T-helper 1 cell treated with Interleukin-12 subunit alpha and Interleukin-12 subunit beta and Interleukin-4 antibody, amounts not matched to agents 30 ng/mL and 1 ng/mL, for 36 hours (primary cell): ENCODE data around the gene GLI3. TPM values are rescaled to one million over a fixed set of nuclear protein-coding genes. Genes with fewer than 3 reads are reported as not detected.

ENCODE experiments used
- intact Hi-C: fragments of 100-400 bp; cut with micrococcal nuclease; formaldehyde crosslinking; loops from one replicate; pipeline ENCODE4 v1.15.1; 2024
- total RNA-seq: library from RNA; stranded (reverse); gene quantifications from 2 replicates; pipeline ENCODE4 v1.2.3, GENCODE V29; 2022

GLI3 gene
- total RNA-seq, 1 donor from 2014 or later: 0.02 TPM

- intact Hi-C loops: loop anchor here (5.0 to 10.0 kb wide), 4 partner anchors 59 to 1709 kb away; partner anchors contain the start of gene GLI3
Measured at GRCh38 chr7:41940760-41941343, 296.2 kb downstream of the GLI3 start.

- intact Hi-C loops: no loop called here
Measured at GRCh38 chr7:41938371-41938770, 298.6 kb downstream of the GLI3 start.

GRCh38 chr7:41933427-41933826, 303.6 kb downstream of the GLI3 start:
- intact Hi-C loops: no loop called here

DNA sequence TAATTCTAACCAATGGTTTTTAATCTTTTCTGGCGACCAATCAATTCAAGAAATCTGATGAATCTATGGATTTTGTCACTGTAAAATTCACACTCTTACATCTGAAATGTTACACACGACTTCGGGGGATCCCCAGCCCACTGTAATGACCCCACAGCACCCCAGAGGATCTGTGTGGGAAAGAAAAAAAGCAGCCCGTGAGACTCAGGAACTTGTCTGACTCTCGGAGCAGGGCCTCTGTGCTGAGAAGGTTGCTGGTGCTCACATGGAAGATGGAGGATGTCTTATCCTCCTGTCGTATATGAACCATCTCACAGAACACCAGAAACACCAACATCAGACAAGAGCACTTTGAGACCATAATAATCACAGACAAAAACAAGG, 305.8 kb downstream of the GLI3 start:
- intact Hi-C loops: no loop called here

DNA sequence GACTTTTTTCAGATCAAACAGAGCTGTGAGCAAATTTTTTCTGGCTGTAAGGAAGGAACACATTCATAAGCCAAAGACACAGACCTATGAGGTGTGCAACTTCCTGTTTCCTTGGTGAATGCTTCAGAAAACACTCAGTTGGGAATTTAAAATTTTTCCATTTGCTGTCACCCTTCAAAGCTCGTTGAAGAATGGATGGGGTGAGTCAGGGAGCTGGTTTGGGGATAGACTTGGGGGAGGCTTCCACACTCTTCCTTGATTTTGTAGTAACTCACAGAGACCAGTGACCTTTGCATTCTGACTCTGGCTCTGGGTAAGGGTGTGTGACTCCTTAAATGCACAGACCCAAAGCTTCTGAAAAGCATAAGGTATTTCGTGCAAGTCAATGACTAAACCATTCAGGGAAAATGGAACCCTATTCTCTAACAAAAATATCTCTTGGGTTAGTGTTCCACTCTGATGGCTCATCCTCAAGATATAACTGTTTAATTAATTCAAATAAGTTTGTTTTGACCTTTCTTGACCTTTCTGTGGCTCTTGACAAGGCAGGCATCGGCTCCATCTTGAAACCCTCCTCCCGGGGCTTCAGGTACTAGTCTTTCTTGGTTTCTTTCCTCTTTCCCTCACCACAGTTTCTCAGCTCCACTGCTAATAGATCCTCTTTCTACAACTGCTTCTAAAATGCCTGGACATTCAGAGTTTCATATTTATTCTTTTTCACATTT, 306.3 kb downstream of the GLI3 start:
- intact Hi-C loops: no loop called here

- intact Hi-C loops: no loop called here
Measured at GRCh38 chr7:41928781-41929180, 308.2 kb downstream of the GLI3 start.

GRCh38 chr7:41928166-41928565, 308.8 kb downstream of the GLI3 start:
- intact Hi-C loops: no loop called here

DNA sequence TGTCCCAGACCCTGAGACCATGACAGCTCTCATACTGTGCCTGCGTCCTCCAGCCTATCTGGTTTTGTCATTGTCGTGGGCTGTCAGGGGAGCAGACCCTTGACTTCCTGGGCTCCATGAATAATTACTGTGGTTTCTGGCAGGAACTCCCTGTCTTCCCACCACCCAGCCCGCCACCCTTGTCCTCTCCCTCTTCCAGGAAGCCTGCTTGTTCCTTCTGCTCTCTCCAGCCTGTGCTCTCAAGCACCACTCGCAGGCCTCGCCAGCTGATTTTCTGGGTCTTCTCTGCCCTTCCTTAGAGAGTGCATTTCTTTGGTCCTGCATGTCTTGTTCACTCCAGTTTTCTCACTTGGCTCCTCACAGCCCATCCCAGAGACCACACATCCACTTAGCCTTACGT, 309.6 kb downstream of the GLI3 start:
- intact Hi-C loops: no loop called here

GRCh38 chr7:41925946-41926345, 311.1 kb downstream of the GLI3 start:
- intact Hi-C loops: no loop called here

DNA sequence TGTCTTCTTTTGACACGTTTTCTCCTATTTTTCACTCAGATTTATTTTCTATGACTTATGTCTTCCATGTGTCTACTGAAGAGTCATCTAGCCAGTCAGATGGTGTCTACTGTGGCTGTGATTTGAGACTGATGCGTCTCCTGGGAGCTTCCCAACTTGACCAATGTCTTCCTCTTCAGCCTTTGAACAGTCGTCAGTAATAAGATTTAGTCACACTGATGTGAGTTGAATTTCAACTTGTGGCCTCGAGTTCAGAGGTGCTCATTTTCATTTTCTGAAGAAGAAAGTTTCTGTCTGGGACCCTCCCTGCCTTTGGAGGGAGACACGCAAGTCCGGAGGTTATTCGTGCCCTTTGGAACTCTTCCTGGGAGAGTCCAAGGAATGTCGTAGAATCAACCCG, 312.2 kb downstream of the GLI3 start:
- intact Hi-C loops: no loop called here

GRCh38 chr7:41922373-41922772, 314.6 kb downstream of the GLI3 start:
- intact Hi-C loops: no loop called here

DNA sequence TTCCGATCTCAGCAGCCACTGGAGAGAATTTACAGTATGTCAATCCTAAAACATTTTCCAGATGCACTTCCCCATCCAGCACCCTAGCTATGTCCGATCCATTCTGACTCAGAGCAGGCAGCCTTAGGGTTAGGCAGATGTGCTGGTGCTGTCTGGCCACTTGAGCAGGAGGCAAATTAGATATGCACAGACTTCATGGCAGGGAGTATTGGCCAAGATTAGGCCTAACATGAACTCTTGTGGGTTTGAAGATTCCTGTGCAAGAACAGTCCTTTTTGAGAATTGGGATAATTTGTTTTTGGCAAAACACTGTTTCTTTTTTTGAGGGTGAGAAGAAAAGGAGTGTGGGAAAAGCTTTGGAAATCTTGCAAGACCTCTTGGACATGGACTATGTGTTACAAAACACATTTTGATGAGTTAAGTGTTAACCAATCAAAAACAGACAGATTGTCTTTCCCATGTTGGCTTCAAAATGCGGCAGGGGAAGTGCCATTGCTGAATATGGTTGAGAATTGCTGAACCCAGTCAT, 315.5 kb downstream of the GLI3 start:
- intact Hi-C loops: no loop called here

DNA sequence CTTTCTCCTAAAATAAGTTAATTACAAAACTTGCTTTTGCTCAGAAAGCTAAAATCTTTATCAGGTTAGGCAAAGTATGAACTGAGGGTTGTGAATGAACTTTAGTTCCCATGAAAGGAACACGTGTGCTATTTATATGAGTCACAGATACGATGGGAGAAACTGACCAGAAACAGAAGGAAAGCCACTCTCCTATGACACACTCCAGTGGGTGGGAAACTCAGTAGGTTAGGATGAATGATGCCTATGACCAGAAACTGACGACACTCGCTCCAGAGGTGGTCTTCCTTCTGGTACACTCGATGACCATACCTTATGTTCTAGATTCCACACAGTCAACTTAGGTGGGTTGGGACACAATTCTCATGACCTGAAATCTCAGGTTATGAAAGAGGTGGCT, 318.4 kb downstream of the GLI3 start:
- intact Hi-C loops: no loop called here

DNA sequence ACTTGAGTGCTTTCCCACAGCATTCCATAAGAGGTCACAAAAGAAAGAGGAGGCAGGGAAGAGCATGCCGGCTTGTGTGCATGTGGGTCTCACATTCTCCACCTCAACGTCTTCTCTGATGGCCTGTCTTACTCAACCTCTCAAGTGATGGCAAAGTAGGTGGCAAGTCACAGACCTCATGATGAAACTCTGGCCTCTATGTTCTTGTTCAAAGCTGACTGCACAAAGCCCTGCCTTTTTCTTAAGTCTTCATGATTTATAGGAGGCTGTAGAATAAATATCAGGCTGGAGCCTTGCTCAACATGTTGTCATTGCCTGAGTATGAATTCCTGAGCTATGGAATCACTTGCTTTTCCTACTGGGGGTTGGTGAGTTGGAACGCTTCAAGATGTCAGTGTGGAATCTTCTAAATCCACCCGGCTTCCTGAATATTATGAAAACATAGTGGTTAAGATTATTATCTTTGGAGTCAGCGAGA, 320.5 kb downstream of the GLI3 start:
- intact Hi-C loops: no loop called here

GRCh38 chr7:41915871-41916270, 321.1 kb downstream of the GLI3 start:
- intact Hi-C loops: no loop called here

GRCh38 chr7:41912851-41913567, 324.0 kb downstream of the GLI3 start:
- intact Hi-C loops: no loop called here

DNA sequence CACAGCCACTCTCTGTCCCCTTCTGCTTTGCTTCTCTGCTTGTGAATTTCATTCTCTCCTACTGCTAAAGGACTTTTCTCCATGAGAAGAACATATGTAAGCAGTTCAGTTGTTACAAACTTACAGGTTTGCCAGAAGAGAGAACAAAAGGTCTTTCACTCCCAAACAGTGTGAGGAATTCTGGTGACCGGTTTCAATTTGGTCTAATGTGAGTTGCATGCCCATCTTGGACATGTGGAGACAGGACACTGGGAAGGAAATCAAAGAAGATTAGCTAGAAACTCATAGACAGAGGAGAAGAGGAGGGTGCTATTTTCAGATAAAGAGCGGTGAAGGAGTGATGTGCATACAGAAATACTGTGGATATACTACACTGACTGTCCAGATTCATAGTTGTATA, 324.6 kb downstream of the GLI3 start:
- intact Hi-C loops: no loop called here

GRCh38 chr7:41911792-41912191, 325.2 kb downstream of the GLI3 start:
- intact Hi-C loops: no loop called here
